Vagina (tissue), 2 donors: ENCODE measurements around the gene PCNX2.

ENCODE experiments used
- POLR2A ChIP-seq, 2 donors: fragments of 450-650 bp; IDR thresholded peaks; one replicate each; pipeline ENCODE4 v1.6.1; 2017; ENCODE audit warnings: antibody characterized with exemption in 2 of 2, mild to moderate bottlenecking in 2 of 2, moderate library complexity in 2 of 2
- TF ChIP-seq, protein P1 (sequence below), 3 experiments: fragments of 450-650 bp in 2 of 3; fragments of 200-600 bp in 1 of 3; sonication (generic) in 1 of 3; IDR thresholded peaks; one replicate each; pipeline ENCODE4 v1.5.1; 2017 to 2019; ENCODE audit warnings: antibody characterized with exemption in 3 of 3, mild to moderate bottlenecking in 2 of 3, moderate library complexity in 2 of 3

DNA sequence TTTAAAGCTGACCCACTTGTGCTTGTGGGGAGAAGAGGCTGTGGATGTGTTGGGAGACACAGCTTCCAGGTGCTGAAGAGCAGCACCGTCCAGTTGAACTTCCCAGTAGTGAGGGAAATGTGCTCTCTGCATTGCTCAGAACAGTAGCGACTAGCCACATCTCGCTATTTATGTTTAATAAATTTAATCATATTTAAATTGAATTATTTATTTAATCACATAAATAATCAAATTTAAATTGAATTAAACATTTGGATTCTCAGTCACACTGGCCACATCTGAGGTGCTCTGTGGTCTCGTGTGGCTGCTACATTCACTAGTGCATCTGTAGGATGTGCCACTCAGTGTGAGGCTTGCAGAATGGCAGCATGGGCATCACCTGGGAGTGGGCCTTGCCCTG lies 325.0 kb downstream of the PCNX2 start:
- TF ChIP-seq, protein P1, sequence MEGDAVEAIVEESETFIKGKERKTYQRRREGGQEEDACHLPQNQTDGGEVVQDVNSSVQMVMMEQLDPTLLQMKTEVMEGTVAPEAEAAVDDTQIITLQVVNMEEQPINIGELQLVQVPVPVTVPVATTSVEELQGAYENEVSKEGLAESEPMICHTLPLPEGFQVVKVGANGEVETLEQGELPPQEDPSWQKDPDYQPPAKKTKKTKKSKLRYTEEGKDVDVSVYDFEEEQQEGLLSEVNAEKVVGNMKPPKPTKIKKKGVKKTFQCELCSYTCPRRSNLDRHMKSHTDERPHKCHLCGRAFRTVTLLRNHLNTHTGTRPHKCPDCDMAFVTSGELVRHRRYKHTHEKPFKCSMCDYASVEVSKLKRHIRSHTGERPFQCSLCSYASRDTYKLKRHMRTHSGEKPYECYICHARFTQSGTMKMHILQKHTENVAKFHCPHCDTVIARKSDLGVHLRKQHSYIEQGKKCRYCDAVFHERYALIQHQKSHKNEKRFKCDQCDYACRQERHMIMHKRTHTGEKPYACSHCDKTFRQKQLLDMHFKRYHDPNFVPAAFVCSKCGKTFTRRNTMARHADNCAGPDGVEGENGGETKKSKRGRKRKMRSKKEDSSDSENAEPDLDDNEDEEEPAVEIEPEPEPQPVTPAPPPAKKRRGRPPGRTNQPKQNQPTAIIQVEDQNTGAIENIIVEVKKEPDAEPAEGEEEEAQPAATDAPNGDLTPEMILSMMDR (IDR thresholded peaks at IDR 0.05): no peak
- no peak for TF ChIP-seq POLR2A (IDR thresholded peaks at IDR 0.05)
